ENCODE measurements around the gene MDGA2. TPM values are rescaled to one million over a fixed set of nuclear protein-coding genes. Genes with fewer than 3 reads are reported as not detected.

MDGA2 gene
- total and polyA plus RNA-seq, 9 of the 15 experiments (the other 6 are each of a cell fraction or from before 2014, with no cell fraction given) = 0.01 to 0.18 (median 0.03) TPM; not detected in 5

- POLR2A ChIA-PET = no interaction called here
- Histone ChIP-seq H2AFZ (ENCODE audit: low read depth, low read length) (no peak overlapping the region), H3K4me3 (no peak overlapping the region), H4K20me1 (replicated peaks; ENCODE audit: control insufficient read depth, insufficient read depth, low read length) (no peaks in the 10 kb centered on the region), H3K27ac (ENCODE audit: extremely low read depth, low read depth, low read length) (no peak overlapping the region), H3K4me2 (ENCODE audit: insufficient read depth, low read length) (no peak overlapping the region), H3K9me3 (replicated peaks; ENCODE audit: control insufficient read depth, insufficient read depth, low read depth, low read length) (no peaks in the 10 kb centered on the region), H3K27me3 (ENCODE audit: control insufficient read depth in 2 of 2, insufficient read depth in 2 of 2, low read length in 2 of 2) (no peaks in the 10 kb centered on the region), H3K4me1 (replicated peaks in 1 of 2; ENCODE audit: control insufficient read depth in 2 of 2, insufficient read depth in 2 of 2, low read length in 2 of 2) (no peaks in the 10 kb centered on the region), H3K9me1 (ENCODE audit: control insufficient read depth, insufficient read depth, low read length) (no peaks in the 10 kb centered on the region), H3K79me2 (ENCODE audit: control insufficient read depth, insufficient read depth, low read length) (no peaks in the 10 kb centered on the region), H3K36me3 (ENCODE audit: control insufficient read depth, insufficient read depth, low read length) (no peaks in the 10 kb centered on the region), H3K9ac (ENCODE audit: insufficient read depth in 1 of 2, low read depth in 2 of 2, low read length in 2 of 2) (no peak overlapping the region)
- 2% methylated on average over 4 of the region's 4 CpGs for WGBS (ENCODE audit: insufficient coverage, low coverage, missing lambda C conversion rate)
- no TSS peak for BruUV-seq (replicated peaks)
- TF ChIP-seq KLF16 (IDR thresholded peaks at IDR 0.05) (no peak), NFYB (IDR thresholded peaks at IDR 0.05; ENCODE audit: extremely low read depth, insufficient read length) (no peak), KLF1 (tag; IDR thresholded peaks at IDR 0.05) (no peak), POLR2AphosphoS2 (IDR thresholded peaks at IDR 0.05; ENCODE audit: low read length) (no peak), NFE2L1 (tag; IDR thresholded peaks at IDR 0.05; ENCODE audit: borderline replicate concordance, low read depth) (no peak), ZNF445 (CRISPR knock-in tag; IDR thresholded peaks at IDR 0.05; ENCODE audit: low read depth) (no peak), ZC3H8 (IDR thresholded peaks at IDR 0.05) (no peak), PTRF (tag; IDR thresholded peaks at IDR 0.05) (no peak), ZFX (CRISPR knock-in tag; IDR thresholded peaks at IDR 0.05) (no peak), ZNF551 (CRISPR knock-in tag; IDR thresholded peaks at IDR 0.05) (no peak), HDAC2 (IDR thresholded peaks at IDR 0.05) (no peak), ZNF699 (CRISPR knock-in tag; IDR thresholded peaks at IDR 0.05; ENCODE audit: insufficient replicate concordance) (no peak), ZNF695 (CRISPR knock-in tag; IDR thresholded peaks at IDR 0.05) (no peak)
- TF ChIP-seq, protein P1, sequence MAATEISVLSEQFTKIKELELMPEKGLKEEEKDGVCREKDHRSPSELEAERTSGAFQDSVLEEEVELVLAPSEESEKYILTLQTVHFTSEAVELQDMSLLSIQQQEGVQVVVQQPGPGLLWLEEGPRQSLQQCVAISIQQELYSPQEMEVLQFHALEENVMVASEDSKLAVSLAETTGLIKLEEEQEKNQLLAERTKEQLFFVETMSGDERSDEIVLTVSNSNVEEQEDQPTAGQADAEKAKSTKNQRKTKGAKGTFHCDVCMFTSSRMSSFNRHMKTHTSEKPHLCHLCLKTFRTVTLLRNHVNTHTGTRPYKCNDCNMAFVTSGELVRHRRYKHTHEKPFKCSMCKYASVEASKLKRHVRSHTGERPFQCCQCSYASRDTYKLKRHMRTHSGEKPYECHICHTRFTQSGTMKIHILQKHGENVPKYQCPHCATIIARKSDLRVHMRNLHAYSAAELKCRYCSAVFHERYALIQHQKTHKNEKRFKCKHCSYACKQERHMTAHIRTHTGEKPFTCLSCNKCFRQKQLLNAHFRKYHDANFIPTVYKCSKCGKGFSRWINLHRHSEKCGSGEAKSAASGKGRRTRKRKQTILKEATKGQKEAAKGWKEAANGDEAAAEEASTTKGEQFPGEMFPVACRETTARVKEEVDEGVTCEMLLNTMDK (IDR thresholded peaks at IDR 0.05; ENCODE audit: borderline replicate concordance, insufficient read depth, low read depth, low read length, poor library complexity, severe bottlenecking) = no peak
- in situ Hi-C loops (cut with MboI) (no loop called here), intact Hi-C loops (cut with micrococcal nuclease) (no loop called here)
- DNase-seq (ENCODE audit: extremely low read depth in 1 of 4, low spot score in 3 of 4) = no peak
- CTCF ChIA-PET (ENCODE audit: low intra/inter-chr PET ratio) = no interaction called here
- ATAC-seq = no peak
- no peak for FAIRE-seq
Measured at GRCh38 chr14:47490766-47491165, 184.6 kb downstream of the MDGA2 start.

All from K562 (cell line).